HG03558 (cell line): ENCODE measurements around the gene MPHOSPH9.

Experiments
- ATAC-seq: cut with Tn5 transposase; IDR thresholded peaks from one replicate; pipeline ENCODE4 v1.9.1; 2021; ENCODE audit warnings: moderate number of reproducible peaks; ENCODE audit not compliant: unreplicated experiment; ENCODE audit errors: extremely low read depth

MPHOSPH9 gene

DNA sequence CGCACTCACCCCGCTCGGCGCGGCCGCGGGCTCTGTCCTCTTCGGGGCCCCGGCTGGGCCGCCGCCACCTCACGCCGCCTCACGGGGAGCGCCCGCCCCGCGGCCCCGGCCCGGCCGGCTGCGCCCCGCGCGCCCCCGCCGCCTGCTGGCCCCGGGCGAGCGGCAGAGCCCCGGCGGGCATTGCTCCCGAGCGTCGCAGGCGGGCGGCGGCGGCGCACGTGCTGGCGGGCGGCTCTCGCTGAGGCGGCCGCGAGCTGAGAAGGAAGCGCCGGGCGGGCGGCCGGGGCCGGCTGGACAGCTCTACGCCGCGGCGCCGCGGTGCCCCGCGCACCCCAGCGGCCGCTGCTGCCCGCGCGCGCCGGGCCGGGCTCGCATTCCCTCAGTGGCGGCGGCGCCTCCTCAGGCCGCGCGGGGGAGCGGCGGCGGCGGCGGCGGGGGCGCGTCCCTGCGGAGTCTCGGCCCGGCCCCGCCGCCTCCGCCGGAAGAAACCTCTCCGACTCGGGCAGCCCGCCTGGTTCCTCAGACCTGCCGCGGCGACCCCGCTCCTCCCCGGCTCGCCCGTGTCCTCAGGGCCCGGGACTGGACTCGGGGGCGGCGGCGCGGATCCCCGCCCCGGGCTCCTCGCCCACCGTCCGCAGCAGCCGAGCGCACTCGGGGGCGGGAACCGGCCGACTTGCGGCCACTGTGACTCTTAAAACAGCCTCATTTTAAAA is 82.0 kb downstream of the MPHOSPH9 start, which contains the start of gene PITPNM2:
Gene PITPNM2, minus strand, starts transcription at position 347 of the 713 bp plus-strand sequence. CDS start 116,500 bp downstream, outside the sequence.
- no peak for ATAC-seq

DNA sequence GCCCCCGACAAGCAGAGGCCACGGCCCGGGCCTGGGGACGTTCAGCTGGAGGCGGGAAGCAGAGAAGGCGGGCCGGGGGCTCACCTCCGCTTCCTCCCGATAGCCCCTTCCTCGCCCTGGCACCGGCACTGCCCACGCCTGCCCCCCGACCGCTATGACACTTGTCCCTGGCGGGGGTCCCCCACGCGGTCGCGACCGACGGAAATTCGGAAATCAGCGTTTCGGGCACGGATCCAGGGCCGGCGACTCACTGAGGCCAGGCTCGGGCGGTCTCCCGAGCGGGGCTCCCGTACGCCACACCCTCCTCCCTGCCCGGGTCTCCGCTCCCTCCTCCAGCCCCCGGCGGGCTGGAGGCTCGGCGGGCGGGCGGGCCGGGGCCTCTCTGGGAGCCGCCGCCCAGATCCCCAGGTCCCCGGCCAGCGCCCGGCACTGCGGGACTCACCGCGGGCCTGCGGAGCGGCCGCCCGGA is 82.6 kb downstream of the MPHOSPH9 start:
- no peak for ATAC-seq

DNA sequence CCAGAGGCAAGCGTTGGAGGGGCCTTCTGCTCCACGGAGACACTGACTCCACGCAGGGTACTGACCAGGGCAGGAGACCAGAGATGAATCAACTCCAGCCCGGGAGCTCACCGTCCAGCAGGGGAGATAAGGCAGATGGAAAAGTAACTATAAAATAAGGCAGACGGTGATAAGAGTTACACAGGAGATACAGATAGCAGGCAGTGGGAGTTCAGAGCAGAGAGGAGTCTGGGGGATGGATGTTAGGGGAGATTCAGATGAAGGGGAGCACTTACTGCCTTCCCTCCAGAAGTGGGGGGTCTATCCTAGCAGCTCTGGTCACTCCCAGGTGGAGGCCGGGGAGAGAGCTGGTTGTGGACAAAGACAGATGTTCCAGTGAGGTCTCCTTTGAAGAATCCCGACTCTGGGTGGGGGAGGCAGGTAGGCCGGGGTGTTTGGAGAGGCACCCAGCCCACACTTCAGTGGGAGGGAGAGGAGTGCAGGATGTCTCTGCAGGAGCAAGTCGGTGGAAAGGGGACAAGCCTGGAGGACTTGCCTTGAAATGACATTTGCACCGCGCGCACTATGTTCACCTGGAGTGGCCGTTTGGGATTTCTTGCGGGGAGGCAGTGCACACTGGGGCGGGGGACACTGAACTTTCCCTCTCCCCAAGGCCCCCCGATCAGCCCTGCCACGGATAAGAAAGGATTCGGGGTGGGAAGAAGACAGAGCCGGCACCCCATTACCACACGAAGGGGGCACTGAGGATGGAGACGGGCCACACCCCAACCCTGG is 83.3 kb downstream of the MPHOSPH9 start:
- ATAC-seq = no peak

DNA sequence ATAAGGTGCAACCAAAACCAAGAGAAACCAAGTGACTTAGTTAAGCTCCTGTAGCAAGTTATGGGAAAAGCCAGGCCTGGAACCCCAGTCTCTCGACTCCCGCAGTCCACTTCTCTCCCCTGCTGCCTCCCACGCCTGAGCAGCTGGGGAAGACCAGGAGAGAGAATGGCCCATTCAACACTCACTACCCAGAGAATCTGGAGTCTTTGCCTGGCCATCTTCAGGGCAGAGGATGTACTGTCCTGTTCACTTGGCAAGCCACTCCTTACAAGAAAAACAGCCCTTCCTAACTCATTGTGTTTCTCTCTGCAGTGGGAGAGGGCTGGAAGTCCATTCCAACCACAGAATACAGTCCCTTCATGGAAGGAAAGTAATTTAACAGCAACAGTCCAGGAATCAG is 83.9 kb downstream of the MPHOSPH9 start:
- ATAC-seq = no peak

DNA sequence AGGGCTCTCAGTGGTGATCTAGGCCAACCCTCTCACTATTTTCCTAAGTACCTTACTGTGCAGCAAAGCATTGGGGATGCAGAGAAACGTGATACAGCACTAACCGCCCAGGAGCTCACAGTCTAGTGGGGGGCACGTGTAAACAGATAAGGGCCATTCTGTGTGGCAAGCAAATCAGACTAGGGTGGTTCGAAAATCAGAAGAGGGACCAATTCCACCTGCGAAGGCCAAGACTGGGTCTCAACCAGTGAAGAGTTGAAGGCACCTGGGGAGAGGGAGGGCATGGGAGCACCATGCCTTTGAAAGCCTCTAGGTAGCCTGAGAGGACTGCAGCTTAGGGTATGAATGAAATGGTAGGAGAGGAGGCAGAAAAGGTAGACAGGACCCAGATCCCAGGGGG is 84.3 kb downstream of the MPHOSPH9 start:
- no peak for ATAC-seq

DNA sequence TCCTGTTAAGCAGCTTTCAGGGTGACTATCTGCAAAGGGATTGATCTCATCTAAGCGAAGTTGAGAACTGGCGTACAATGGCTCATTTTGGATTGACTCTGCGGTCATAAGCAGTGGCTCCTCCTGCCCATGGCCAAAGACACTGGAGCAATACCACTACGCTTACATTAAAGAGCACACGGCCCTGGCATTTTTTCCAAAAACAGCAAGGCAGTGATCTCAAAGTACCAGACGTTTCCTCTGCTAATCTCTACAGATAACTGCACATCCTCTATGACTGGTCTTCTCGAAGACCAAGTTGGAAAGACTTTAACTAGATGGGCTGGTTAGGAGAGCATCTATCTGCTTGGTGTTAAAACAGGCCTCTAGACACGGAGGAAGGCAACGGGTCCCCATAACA is 84.7 kb downstream of the MPHOSPH9 start:
- no peak for ATAC-seq

DNA sequence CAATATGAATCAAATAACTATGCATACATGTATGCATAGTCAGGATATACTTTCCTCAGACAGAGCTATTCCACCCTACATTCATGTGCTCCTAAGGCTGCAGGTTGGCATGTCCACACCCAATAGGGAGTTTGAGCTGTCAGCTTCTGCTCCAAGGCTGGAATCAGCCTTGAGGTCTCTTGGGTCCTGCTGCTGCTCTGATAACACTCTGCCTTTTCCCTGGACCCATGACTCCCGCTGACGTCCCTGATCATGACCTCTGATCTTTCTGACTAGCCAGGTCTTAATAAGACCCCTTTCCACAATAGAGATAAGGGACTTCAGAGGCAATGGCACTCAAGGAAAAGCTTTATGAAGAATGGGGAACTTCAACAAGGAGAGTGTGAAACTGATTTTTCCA is 87.7 kb downstream of the MPHOSPH9 start:
- ATAC-seq = no peak

DNA sequence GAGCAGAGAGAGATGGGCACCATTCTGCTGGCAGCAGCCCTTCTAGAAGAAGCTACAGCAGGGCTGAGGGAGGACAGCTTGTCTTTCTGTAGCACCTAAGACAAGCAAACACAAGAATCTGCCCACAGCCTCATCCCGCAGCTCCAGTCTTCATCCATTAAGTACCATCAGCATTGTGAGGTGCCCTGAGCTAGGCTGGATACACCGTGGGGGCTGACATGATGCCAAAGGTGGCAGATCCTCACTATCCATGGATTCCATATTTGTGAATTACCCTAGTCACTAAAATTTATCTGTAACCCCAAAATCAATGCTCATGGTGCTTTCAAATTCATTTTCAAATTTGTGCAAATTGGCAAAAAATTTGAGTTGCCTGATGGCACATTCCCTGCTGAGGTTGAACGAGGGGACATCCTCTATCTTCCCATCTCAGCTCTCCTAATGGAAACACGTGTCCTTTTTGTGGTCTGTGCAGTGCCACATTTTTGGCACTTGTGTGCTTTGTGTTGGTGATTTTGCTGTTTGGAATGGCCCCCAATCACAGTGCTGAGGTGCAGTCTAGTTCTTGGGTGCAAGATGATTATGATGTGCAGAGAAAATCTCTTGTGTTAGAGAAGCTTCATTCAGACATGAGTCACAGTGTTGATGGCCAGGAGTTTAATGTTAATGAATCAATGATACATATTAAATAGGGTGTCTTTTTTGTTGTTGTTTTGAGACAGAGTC is 89.0 kb downstream of the MPHOSPH9 start:
- no peak for ATAC-seq

DNA sequence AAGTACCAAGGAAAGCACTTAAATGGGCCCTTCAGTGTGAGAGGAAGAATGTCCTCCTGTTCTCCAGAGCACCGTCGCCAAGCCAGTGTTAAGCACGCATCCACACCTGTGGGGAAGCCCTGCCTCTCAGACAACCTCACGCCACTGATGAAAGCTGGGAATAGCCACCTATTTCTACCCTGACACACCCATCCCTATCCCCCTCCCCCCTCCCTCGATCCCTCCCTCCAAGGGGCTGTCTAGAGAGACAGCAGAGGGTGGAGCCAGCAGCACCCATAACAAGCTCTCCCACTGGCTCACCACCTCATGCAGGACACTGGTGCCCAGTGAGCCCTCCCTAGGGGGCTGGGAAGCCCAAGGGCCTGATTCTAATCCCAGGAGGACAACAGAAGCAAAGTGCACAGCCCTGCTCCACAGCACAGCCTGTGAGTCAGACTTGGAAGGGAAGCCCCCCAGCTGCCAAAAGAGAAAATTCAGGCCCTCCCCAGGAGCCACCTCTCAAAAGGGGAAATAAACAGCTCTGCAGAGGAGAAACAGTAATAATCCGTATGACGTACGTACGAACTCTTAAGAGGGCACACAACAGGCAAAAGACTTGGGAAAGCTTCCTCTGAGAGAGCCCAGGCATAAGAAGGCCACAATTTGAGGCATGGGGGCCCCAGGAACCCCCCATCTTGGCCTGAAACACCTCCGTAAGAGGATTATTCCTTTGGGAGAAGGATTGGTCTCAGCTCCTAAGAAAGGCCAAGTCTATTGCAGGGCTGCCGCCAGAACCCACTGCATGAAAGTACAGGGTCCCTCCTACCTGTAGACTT is 89.8 kb downstream of the MPHOSPH9 start:
- ATAC-seq = no peak

DNA sequence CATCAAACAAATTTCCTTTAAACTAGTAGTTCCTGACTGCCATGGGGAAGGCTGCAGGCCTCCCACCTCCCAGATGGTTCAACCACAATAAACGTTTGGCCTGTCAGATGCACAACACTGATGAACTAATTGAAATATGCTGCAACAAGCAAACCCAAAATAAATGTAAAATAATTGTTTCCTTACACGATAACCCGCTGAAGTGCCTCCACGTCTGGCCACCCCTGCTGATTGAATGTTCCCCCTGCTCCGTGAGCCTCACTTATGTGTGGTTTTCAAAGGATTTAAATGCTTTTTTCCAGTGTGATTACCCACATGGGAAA is 90.5 kb downstream of the MPHOSPH9 start:
- no peak for ATAC-seq

DNA sequence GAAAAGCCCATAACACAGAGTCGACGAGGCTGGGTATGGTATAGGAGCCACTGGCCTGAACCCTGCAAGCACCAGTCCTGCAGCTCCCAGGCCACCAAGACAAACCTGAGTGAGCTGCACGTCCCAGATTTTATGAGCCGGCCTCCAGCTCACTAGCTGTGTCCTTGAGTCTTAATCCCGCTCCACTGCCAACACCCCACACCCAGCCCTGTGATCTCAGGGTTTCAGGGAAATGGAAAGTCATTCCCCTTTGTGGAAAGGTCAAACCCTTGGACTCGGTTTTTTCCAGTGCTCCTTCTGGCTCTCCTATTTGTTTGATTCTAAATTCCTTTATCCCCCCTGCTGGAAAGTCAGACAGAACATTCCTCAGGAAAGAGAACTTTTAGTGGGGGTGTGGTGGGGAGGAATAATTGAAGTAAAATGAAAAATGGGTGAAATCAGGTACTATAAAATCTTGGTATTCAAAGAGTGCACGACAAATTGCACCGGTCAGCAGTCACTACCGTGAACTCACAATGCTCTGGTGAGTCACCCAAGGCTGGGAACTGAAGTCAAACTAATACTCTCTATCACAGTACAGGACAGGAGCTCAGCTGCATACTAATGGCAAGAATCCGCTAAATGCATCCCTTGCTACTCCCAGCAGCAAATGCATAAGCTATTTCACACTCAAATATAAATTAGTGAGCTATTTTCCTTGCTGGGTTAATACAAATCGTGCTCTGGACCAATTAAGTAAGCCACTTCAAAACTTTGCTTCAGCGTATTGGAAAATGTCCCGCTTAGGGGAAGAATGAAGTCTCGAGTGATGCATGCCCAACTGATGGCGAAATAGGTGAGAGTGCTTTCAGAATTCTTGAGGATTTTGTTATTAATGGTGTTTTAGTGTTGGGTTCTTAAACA is 91.1 kb downstream of the MPHOSPH9 start:
- no peak for ATAC-seq

DNA sequence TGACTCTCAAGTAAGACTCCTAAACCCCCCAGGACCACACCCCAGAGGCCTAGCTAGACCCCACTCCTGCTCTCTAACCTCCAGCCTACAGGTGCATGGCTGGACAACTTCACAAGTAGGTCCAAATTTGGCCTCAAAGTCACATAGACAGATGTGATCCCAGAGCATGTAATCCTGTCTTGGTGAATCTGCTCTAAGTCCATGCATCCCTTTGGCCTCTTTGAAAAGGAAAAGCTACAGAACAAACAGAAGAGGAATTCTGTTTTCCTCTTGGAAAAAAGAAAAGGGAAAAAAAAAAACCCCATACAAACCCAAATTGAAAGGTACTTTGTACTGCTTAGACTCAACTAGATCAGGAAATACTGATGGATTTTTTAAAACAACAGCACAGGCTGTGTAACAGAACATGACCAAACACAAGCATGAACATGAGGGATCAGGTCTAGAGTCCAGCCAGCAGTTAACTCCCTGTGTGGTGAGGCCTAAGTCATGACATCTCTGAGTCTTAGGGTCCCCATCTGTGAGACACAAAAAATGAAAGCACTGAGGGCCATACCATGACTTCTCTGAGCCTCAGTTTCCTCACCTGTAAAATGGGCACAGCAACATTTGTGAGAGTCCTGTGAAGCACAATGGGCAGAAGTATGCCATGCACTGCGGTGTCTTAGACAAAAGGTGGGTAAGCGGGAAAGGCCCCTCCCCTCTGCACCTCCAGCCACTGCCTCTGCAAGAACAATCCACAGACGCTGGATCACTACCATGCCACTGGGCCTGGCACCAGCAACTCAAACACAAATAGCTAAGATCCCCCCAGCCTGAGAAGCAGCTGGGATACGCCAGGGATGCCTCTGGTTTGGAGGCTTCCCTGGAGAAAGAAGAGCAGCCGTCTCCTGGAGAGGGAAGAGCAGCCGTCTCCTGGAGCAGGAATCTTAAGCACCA is 92.0 kb downstream of the MPHOSPH9 start:
- no peak for ATAC-seq

DNA sequence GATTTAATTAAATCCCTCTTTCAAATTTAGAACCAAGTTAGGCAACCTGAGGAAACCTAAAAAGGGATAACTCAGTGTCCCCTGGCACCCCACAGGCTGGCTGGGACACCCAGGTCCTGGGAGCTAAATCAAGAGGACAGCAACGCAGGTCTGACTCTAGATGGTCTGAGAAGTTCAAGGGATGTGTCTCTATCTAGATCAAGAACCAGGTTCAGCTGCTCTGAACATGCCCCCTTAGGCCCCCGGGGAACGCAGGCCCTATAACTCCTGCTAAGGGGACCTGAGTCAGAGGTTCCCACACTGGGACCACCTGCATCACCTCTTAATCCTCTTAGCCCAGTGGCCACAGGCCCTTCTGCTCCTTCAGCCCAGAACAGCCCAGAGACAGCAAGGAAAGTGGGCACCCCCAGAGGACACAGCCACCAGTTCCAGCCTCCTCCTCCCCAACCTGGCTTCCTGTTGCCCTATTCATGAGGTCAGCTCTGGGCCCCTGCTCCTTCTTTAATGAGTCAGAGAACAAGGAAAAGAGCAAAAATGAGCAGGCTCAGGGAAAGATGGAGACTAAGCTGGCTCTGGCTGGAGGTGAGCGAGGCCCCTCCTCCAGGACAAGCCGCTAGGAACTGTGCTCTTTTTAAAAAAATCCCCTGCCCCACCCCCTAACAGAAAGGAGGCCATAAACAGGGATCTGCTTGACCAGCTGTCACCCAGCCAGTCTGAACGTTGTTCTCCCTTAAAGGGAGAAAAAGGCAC is 92.8 kb downstream of the MPHOSPH9 start:
- no peak for ATAC-seq

DNA sequence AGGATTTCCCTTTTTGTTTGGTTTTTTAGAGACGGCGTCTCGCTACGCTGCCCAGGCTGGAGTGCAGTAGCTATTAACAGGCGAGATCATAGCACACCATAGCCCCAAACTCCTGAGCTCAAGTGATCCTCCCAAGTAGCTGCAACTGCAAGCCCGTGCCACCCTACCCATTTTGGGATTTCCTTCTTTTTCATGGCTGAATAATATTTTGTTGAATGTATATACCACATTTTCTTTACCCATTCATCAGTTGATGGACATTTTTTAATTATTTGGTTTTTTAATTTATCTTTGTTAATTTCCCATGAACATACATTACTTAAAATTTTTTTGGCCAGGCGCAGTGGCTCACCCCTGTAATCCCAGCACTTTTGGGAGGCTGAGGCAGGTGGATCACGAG is 97.3 kb downstream of the MPHOSPH9 start:
- ATAC-seq = no peak

DNA sequence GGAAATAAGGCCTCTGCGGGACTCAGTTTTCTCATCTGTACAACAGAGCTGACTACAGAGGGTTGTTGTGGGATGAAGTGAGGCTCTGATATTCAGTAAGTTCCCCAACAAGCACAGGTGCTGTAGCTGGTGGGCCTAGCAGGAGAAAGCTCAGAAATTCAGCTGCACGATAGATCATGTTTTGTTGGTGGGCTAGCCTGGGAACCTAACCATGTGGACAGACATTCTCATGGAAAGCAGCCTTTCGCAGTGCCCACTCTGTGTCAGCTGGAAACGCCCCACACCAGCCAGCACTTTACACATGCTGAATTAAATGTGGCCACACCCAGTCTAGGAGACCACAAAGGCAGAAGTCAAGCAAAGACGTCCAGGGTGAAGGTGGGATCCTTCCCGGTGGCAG is 98.1 kb downstream of the MPHOSPH9 start:
- ATAC-seq = no peak

DNA sequence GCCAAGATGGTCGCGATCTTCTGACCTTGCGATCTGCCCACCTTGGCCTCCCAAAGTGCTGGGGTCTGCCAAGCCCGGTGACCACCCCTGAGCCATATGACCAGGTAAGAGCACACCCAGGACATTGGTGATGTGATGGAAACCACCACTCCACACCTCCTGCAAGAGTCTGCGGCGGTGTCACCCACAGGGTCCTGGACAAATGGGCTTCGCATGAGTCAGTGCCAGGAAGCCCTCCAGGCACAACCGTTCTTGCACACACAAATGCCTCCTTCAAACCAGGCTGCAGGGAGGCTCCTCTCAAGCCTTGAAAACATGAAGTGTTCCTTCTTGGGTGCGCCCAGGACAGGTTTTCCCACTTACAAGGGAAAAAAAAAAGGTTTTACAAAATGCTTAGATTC is 98.7 kb downstream of the MPHOSPH9 start:
- no peak for ATAC-seq

DNA sequence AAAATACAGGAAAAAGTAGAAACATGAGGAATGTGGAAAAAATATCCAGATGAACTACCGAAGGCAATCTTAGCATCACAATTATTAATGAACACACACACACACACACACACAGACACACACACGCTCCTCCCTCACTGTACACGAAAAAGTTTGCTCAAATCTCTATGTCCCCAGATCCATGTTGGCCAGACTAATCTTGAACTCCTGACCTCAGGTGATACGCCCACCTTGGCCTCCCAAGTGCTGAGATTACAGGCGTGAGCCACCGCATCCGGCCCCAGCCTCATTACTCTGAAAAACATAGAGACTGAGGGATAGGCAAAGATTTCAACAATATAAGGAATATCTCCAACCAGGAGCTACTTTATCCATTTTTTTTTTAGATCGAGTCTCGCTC is 99.2 kb downstream of the MPHOSPH9 start:
- no peak for ATAC-seq
